Esophagus (tissue), 2 donors: ENCODE measurements around the gene CYGB. TPM values are rescaled to one million over a fixed set of nuclear protein-coding genes. Genes with fewer than 3 reads are reported as not detected.
"Not testable (repeated sequence)": the region's sequence is repeated elsewhere in the genome, so short reads cannot be mapped to it uniquely, and the experiment has no call there.

Experiments
- H3K27ac ChIP-seq, 2 donors: one replicate each; pipeline ENCODE4 v1.5.1; 2013; ENCODE audit warnings: low read depth in 2 of 2, mild to moderate bottlenecking in 2 of 2, inconsistent platforms in 1 of 2, low read length in 1 of 2, moderate library complexity in 1 of 2
- H3K27me3 ChIP-seq, 2 donors: one replicate each; pipeline ENCODE4 v1.6.1; 2013; ENCODE audit warnings: low read length in 2 of 2, control low read depth in 1 of 2, mild to moderate bottlenecking in 1 of 2; ENCODE audit not compliant: insufficient read depth in 2 of 2, control insufficient read depth in 1 of 2
- H3K36me3 ChIP-seq, 2 donors: one replicate each; pipeline ENCODE4 v1.6.1; 2013; ENCODE audit warnings: low read length in 1 of 2; ENCODE audit not compliant: control insufficient read depth in 2 of 2, insufficient read depth in 2 of 2
- H3K4me1 ChIP-seq, 2 donors: one replicate each; pipeline ENCODE4 v1.6.1; 2013; ENCODE audit warnings: low read length in 1 of 2; ENCODE audit not compliant: control insufficient read depth in 2 of 2, insufficient read depth in 2 of 2
- H3K4me3 ChIP-seq, 2 donors: one replicate each; pipeline ENCODE4 v1.5.1; 2013; ENCODE audit warnings: low read length in 2 of 2, mild to moderate bottlenecking in 2 of 2, low read depth in 1 of 2, moderate library complexity in 1 of 2
- H3K9me3 ChIP-seq, 2 donors: one replicate each; pipeline ENCODE4 v1.6.1; 2013; ENCODE audit warnings: mild to moderate bottlenecking in 2 of 2, low read depth in 1 of 2, low read length in 1 of 2, moderate library complexity in 1 of 2; ENCODE audit not compliant: control insufficient read depth in 2 of 2, insufficient read depth in 1 of 2
- WGBS, 2 donors: extraction: QIAGEN DNeasy Blood & Tissue Kit; methylation state at CpG; one replicate each; pipeline ENCODE4 v1.1.7; 2013; 5-methylcytosine and 5-hydroxymethylcytosine counted together
- polyA plus RNA-seq, 2 donors: library from polyadenylated mRNA; stranded (reverse); fragments of 200-250 nt; gene quantifications; one replicate each; pipeline ENCODE4 v1.2.3, GENCODE V29; 2013
- donor health status: healthy with polysubstance abuse.
- donor health status: Bipolar disorder and iron deficiency.

Gene CYGB
- polyA plus RNA-seq, 2 donors, result 3.1 to 3.7 TPM

DNA sequence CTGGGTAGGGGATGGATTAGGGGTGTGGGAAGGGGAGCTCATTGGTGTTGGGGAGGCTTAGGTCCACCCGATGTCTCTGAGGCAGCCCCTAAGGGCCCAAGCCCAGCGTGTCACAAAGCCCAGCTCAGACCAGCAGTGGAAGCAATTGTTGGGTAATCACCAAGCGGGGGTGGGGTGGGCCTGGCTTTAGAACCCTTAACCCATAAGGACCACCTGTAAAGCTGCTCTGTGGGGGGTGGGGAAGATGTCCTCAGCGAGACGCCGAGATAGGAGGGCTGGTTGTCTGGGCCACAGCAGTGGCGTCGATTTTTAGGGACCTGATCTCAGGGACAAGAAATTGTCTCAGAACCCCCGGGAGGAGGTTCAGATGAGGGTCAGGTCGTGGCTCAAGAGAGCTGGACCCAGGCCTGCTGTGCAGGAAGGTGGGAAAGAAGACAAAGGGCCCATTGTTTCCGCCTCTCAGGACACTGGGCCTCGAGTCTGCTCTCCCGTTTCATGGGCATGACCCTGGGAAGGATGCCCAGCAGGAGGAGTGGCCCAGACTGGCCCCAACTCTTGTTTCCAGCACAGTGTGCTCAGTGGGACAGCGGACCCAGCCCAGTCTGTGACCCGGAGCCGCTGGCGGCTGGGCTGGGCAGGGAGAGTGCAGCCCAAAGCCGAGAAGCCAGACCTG, 32.2 kb upstream of the CYGB start:
- H3K27me3 ChIP-seq, result no peaks in the 10 kb centered on the region
- peaks cover 4 to 20% of the 10 kb centered on the region in 2 donors for H3K36me3 ChIP-seq
- H3K4me1 ChIP-seq, result peaks cover 0 to 4% of the 10 kb centered on the region in 2 donors
- no peak overlapping the region for H3K4me3 ChIP-seq
- WGBS, 2 donors, result 63 to 64% methylated on average over 18 of the region's 18 CpGs
- H3K27ac ChIP-seq, result no peak overlapping the region
- H3K9me3 ChIP-seq, result no peaks in the 10 kb centered on the region

DNA sequence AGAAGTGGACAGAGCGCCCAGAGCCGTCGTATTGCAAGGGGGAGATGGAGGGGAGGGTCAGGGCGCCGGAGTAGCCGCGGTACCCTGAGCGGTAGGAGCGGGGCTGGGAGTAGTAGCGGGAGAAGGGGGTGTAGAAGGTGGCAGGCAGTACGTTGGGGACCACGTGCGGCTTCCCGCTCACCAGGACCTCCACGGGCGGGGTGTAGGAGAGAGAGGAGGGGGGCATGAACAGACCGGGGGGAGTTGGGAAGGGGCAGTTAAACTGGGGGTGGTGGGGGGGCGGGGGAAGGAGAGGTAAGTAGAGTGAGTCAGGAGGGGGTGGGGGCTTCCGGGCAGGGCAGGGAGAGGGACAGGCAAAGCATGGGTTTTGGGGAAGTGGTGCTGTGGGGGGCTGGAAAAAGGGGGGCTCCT, 31.3 kb upstream of the CYGB start:
- Histone ChIP-seq H3K27me3 (no peaks in the 10 kb centered on the region), H3K4me1 (peaks cover 0 to 4% of the 10 kb centered on the region in 2 donors), H3K9me3 (no peaks in the 10 kb centered on the region), H3K27ac (no peak overlapping the region), H3K4me3 (no peak overlapping the region), H3K36me3 (peaks cover 4 to 16% of the 10 kb centered on the region in 2 donors)
- 37 to 42% methylated on average over 16 to 19 of the region's 19 CpGs for WGBS, 2 donors

DNA sequence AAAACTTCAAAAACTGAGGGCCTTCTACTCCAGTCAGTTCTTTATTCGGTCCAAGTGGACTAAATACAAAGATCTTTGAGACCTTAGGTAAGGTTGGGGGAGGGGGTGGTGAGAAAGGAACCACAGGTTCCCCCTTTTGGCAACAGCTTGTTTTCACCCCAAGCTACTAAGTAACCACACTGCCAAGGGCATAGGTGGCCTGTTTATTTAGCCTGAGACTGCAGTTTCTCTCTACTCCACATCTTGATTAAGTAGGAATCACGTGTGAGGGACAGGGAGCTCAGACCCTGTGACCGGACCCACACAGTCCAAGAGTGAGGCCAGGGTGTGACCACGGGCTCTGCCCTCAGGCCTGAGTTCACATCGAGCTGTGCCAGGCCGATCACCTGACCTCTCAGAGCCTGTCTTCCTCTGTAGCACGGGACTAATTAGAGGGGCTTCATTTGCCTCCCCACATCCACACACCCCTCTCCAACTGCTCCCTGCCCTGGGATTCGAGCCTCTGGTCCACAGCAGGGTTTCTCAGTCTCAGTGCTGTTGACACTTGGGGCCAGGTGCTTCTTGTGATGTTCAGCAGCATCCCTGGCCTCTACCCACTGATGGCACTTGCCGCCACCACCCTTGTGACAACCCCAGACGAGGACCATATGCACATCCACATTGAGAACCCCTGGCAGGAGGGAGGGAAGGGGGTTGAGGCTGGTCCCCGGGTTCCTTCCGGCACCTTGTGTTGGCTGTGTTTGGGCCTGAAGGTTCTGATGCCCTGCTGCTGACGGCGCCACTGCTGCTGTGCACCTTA, 30.3 kb upstream of the CYGB start:
- H3K9me3 ChIP-seq, result no peaks in the 10 kb centered on the region
- no peak overlapping the region for H3K4me3 ChIP-seq
- H3K27ac ChIP-seq, result no peak overlapping the region
- no peaks in the 10 kb centered on the region for H3K27me3 ChIP-seq
- 59 to 61% methylated on average over 14 of the region's 14 CpGs for WGBS, 2 donors
- peaks cover 4 to 16% of the 10 kb centered on the region in 2 donors for H3K36me3 ChIP-seq
- peaks cover 0 to 4% of the 10 kb centered on the region in 2 donors for H3K4me1 ChIP-seq

DNA sequence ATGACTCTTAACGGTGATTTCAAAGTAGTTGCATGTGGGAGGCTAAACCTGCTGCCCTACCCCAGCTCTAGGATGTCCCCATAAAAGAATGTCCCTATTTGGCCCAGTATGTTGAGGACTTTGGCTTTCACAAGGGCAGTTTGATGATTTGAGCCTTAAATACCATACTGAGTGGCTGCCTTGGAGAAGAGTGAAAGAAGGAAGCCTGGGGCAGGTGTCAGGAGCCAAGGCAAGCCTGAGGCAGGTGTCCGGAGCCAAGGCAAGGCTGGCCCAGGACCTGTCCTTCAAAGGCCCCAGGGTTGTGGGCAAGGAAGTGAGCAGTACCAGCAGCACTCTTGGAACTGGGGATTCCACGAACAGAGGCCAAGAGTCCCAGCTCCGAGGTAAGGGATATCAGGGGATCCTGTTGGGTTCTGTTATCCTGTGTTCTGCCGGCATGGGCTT, 29.5 kb upstream of the CYGB start:
- H3K36me3 ChIP-seq, result peaks cover 4 to 11% of the 10 kb centered on the region in 2 donors
- H3K27ac ChIP-seq, result no peak overlapping the region
- H3K9me3 ChIP-seq, result no peaks in the 10 kb centered on the region
- 56 to 58% methylated on average over 5 of the region's 5 CpGs for WGBS, 2 donors
- no peaks in the 10 kb centered on the region for H3K27me3 ChIP-seq
- H3K4me1 ChIP-seq, result peaks cover 0 to 5% of the 10 kb centered on the region in 2 donors
- no peak overlapping the region for H3K4me3 ChIP-seq

DNA sequence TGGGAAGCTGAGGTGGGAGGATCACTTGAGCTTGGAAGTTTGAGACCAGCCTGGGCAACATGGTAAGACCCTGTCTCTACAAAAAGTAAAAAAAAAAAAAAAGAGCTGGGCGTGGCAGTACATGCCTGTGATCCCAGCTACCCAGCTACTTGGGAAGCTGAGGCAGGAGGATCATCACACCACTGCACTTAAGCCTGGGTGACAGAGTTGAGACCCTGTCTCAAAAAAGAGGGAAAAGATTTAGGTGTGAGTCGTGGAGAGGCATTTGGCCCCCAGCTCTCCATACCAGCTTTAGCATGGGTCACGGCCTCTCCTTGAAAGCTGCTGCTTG, 29.1 kb upstream of the CYGB start:
- WGBS, 2 donors, result 85 to 86% methylated on average over 3 of the region's 3 CpGs
- no peak overlapping the region for H3K4me3 ChIP-seq
- no peak overlapping the region for H3K27ac ChIP-seq
- H3K4me1 ChIP-seq, result peaks cover 0 to 7% of the 10 kb centered on the region in 2 donors
- H3K36me3 ChIP-seq, result peaks cover 4 to 10% of the 10 kb centered on the region in 2 donors
- no peaks in the 10 kb centered on the region for H3K9me3 ChIP-seq
- no peaks in the 10 kb centered on the region for H3K27me3 ChIP-seq

DNA sequence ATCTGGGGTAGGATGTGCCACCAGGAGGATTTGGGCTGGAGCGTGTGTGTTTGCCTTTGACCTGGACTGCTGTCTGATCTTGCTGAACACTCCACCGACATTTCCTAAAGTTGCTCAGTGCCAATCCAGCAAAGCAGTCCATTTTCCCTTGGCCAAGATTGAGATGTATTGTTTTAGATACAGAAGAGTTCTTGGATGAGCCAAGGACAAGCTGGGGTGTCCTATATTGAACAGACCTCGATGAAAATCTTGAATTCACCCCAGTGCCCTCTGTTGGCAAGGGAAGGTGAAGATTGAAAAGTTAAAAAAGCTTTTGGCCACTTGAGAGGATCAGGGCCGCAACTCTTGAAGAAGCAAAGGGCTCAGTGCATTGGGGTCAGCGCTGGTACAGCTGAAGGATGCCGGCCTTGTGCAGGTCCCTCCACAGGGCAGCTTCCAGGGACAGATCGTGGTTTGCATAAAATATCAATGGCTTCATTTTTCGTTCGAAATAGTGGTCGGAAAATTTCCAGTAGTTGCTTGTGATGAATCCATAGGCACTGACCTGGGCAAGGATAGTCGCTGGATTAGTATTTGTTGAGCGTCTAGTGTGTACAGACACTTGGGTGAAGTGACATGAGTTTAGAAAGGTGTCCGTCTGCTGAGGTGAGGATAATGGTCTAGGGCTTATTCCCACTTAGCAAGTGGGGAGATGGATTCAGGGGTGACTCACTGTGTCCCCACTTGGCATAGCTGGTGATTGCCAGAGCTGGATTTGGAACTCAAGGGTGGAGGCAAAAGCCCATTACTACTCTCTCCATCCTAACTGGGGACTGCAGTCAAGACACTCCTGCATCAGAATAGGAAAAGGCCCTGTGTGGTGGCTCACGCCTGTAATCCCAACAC, 28.5 kb upstream of the CYGB start:
- H3K27me3 ChIP-seq, result no peaks in the 10 kb centered on the region
- H3K4me1 ChIP-seq, result peaks cover 0 to 7% of the 10 kb centered on the region in 2 donors
- H3K27ac ChIP-seq, result peak overlapping the region in 1 of 2 donors; percentile 13
- H3K9me3 ChIP-seq, result no peaks in the 10 kb centered on the region
- H3K4me3 ChIP-seq, result no peak overlapping the region
- H3K36me3 ChIP-seq, result peaks cover 4 to 10% of the 10 kb centered on the region in 2 donors
- 85 to 88% methylated on average over 14 of the region's 14 CpGs for WGBS, 2 donors

DNA sequence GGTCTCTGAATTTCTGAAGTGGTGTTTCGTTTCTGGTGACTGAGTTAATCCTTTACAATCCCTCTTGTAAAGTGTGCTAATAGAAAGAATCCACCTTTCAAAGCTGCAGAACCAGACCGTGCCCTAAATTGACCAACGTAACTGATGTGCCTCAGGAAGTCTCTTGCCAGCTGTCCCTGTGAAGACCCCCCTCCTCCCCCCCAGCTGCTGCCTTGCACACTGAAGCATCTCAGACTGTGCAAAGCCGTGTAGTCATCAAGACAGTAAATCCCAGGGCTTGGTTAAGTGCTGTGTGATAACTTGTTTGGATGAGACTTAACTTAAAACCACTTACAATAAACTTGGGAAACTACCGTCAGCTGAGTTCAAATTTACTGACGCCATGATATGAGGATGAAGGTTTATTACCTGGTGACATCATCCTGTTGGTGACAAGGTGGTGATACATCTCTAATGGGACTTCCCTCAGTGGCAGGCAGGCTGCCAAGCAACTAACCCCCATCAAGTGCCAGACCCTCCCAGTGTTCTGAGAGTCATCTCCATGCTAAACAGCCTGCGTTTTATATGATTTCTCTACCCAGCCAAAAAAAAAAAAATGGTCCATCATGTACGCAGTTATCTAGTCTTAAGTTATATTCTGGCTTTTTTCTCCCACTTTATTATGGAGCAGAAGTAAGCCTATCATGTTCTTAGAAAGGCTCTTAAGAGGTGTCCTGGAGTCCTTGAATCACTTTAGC, 27.6 kb upstream of the CYGB start:
- H3K9me3 ChIP-seq, H3K4me1 ChIP-seq, H3K4me3 ChIP-seq, H3K27me3 ChIP-seq: not testable (repeated sequence)
- peaks cover 4 to 10% of the 10 kb centered on the region in 2 donors for H3K36me3 ChIP-seq
- 43 to 58% methylated on average over 8 of the region's 8 CpGs for WGBS, 2 donors
- peak overlapping the region in 1 of 2 donors; percentile 13 for H3K27ac ChIP-seq

DNA sequence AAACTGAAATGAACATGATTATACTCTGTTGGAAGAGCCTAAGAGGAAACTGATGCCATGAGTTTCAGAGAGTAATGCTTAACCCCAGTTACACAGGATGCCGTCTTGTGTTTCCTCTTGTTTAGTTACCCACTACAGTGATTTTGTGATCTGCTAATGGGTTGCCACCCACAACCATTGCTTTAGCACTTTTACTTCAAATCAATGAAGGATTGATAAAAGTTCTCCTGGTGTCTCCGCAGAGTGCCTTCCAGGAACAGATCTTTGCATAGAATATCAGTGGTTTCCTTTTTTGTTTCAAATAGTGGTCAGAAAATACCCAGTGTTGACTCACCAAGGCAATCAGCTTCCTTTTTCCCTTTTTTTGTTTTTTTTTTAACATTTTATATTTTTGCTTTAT, 25.9 kb upstream of the CYGB start:
- H3K27me3 ChIP-seq, H3K4me1 ChIP-seq, H3K4me3 ChIP-seq, H3K9me3 ChIP-seq, H3K27ac ChIP-seq: not testable (repeated sequence)
- WGBS, 2 donors, result 58 to 59% methylated on average over 2 of the region's 2 CpGs
- peaks cover 4 to 10% of the 10 kb centered on the region in 2 donors for H3K36me3 ChIP-seq

DNA sequence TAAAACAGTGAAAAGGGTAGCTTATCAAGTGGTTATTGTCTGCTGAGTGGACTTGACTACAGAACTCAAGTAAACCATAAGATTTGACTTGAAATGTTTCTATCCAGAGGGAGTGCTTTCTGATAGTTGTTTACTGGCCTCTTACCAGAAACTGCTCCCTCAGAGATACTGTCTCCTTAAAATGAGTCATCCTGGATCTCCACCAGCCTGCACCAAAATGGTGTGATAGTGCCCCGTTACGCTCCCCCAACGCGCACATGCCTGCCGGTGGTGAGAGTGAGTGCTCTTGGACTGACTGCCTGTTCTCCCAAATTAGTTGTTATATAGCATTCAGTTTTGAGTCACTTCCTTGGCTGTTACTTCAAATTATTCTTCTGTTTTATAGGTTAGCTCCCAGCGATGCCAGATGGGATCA, 25.2 kb upstream of the CYGB start:
- Histone ChIP-seq H3K4me3 (no peak overlapping the region), H3K36me3 (peaks cover 4 to 10% of the 10 kb centered on the region in 2 donors), H3K27me3 (no peaks in the 10 kb centered on the region), H3K9me3 (no peaks in the 10 kb centered on the region), H3K27ac (peak overlapping the region; percentile 20 to 26), H3K4me1 (peaks cover 0 to 3% of the 10 kb centered on the region in 2 donors)
- WGBS, 2 donors, result 21 to 62% methylated on average over 6 of the region's 6 CpGs
